GM12874 (cell line): ENCODE results near the gene OR10G6.

Experiments
- TF ChIP-seq, protein P1 (sequence below): IDR thresholded peaks from 2 replicates; pipeline ENCODE4 v1.5.1; 2011; ENCODE audit warnings: low read depth, mild to moderate bottlenecking, control low read depth, low read length, moderate library complexity; ENCODE audit not compliant: insufficient read depth

The OR10G6 gene, protein sequence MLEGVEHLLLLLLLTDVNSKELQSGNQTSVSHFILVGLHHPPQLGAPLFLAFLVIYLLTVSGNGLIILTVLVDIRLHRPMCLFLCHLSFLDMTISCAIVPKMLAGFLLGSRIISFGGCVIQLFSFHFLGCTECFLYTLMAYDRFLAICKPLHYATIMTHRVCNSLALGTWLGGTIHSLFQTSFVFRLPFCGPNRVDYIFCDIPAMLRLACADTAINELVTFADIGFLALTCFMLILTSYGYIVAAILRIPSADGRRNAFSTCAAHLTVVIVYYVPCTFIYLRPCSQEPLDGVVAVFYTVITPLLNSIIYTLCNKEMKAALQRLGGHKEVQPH

DNA sequence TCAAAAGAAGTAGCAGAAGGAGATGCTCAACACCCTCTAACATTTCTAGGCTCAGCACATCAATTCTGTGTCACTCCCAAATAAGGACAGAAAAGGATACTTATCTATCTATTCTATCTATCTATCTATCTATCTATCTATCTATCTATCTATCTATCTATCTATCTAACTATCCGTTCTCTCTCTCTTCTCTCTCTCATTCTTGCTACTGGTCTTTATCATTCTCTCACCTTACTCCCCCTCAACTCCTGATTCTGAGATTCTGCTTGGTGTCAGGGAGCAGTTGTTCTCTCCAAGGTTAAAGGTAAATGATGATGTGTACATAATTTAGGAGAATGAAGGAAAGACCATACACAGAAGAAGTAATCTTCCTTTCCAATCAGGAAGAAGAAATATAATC lies at the start of gene OR10G6:
OR10G6 (minus strand) TSS at position 43 of the 400 bp plus-strand sequence; CDS start at position 43, 0 bp downstream.
- TF ChIP-seq, protein P1, sequence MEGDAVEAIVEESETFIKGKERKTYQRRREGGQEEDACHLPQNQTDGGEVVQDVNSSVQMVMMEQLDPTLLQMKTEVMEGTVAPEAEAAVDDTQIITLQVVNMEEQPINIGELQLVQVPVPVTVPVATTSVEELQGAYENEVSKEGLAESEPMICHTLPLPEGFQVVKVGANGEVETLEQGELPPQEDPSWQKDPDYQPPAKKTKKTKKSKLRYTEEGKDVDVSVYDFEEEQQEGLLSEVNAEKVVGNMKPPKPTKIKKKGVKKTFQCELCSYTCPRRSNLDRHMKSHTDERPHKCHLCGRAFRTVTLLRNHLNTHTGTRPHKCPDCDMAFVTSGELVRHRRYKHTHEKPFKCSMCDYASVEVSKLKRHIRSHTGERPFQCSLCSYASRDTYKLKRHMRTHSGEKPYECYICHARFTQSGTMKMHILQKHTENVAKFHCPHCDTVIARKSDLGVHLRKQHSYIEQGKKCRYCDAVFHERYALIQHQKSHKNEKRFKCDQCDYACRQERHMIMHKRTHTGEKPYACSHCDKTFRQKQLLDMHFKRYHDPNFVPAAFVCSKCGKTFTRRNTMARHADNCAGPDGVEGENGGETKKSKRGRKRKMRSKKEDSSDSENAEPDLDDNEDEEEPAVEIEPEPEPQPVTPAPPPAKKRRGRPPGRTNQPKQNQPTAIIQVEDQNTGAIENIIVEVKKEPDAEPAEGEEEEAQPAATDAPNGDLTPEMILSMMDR: no peak

DNA sequence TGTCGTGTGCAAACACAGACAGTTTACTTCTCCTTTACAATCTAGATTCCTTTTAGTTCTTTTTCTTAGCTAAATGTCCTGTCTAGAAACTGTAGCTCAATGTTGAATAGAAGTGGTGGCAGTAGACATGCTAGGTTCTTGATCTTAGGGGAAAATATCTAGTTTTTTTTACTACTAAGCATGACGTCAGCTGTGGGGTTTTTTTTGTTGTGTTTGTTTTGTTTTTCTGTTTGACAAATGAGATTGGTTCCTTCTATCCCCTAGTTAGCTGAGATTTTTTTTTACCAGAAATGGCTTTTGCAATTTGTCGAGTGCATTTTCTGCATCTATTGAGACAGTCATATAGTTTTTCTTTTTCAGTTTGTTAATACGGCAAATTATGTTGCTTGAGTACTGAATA lies 48.5 kb upstream of the OR10G6 start:
- TF ChIP-seq, protein P1: no peak

DNA sequence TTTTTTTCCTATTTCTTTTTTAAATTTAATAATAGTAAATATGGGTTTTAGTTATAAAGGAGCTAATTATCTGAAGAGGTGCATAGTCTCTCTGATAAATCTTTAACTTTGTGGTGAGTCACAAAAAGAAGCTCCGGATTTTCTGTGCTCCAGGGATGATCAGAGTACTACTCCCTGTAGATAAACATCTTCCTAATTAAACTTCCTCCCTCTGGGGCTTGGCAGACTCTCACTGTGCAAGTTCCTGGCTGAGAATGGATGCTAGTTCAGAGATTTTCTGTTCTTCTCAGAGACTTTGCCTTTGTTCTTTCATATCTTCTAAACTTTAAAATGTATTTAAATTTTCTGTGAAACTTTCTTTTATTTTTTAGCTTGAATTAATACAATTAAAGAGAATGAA lies 46.3 kb upstream of the OR10G6 start, which contains the start of gene OR10G7:
OR10G7 (minus strand) TSS at position 72 of the 400 bp plus-strand sequence. CDS start 2,324 bp downstream, outside the sequence.
- TF ChIP-seq, protein P1: no peak

DNA sequence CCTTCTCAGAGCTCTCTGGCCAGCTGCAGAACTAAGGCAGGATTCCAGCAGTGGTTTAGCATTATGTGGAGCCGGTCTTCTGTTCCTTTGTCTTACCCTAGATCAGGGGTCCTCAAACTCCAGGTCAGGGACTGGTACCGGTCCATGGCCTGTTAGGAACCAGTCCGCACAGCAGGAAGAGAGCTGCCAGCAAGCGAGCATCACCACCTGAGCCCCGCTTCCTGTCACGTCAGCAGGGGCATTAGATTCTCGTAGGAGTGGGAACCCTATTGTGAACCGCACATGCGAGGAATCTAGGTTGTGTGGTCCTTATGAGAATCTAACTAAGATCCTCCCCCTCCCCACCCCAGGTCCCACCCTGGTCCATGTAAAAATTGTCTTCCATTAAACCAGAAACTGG lies 44.6 kb upstream of the OR10G6 start:
- TF ChIP-seq, protein P1: no peak

DNA sequence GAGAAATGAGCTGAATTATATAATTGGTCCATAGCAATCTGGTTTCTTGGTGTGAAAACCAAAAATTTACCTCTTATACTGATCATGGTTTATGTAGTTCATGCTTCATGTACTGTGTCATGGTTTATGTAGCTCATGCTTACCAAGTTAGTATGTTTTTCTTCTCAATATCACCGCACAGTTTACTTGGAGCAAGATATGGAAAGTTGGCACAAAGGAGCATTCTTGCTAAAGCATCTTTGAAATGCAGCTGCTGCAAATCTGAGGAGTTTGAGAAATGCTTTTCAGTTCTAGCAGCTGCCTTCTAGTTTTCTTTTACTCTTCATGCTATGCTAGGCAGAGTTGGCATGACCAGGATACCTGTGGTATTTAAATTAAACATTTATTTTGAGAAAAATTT lies 41.7 kb upstream of the OR10G6 start:
- TF ChIP-seq, protein P1: no peak

- TF ChIP-seq, protein P1: no peak
Measured at GRCh38 chr11:124026498-124026897, 31.5 kb upstream of the OR10G6 start, which contains the start of gene OR10G8. OR10G8 (plus strand) TSS chr11:124026798; CDS start chr11:124029623, 2,825 bp downstream.

GRCh38 chr11:124012697-124013096 lies 17.7 kb upstream of the OR10G6 start, which contains the start of gene OR10G4:
OR10G4 (plus strand) TSS chr11:124012997; CDS start chr11:124015575, 2,578 bp downstream.
- TF ChIP-seq, protein P1: no peak
